Activated CD4-positive, alpha-beta T cell treated with anti-CD3 and anti-CD28 coated beads, Interleukin-2, amount 50 U/mL, for 1 hour (primary cell): ENCODE measurements around the gene PRKCE.
"Not testable (repeated sequence)": the region's sequence is repeated elsewhere in the genome, so short reads cannot be mapped to it uniquely, and the experiment has no call there.

Experiments
- DNase-seq: peaks from one replicate; pipeline ENCODE4 v3.0.0-alpha.2; 2020

Gene PRKCE

DNA sequence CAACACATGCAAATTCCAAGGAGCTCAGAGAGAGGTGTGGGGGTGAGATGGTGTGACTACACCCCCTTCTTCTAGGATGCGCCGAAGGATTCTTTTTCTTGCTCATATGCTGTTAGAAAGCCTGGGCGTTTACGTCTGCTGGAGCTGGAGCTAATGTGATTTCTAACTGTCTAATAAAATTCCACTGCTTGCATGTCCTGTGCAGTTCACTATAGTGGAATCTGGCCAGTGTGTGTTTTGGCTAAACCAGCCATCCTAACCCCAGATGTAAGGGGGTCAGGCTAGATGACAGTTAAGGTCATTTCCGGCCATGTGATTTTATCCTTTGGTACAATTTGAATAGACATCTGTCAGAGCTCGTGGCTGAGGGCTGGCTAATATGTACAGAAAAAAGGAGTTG, 194.1 kb downstream of the PRKCE start:
- no peak for DNase-seq

DNA sequence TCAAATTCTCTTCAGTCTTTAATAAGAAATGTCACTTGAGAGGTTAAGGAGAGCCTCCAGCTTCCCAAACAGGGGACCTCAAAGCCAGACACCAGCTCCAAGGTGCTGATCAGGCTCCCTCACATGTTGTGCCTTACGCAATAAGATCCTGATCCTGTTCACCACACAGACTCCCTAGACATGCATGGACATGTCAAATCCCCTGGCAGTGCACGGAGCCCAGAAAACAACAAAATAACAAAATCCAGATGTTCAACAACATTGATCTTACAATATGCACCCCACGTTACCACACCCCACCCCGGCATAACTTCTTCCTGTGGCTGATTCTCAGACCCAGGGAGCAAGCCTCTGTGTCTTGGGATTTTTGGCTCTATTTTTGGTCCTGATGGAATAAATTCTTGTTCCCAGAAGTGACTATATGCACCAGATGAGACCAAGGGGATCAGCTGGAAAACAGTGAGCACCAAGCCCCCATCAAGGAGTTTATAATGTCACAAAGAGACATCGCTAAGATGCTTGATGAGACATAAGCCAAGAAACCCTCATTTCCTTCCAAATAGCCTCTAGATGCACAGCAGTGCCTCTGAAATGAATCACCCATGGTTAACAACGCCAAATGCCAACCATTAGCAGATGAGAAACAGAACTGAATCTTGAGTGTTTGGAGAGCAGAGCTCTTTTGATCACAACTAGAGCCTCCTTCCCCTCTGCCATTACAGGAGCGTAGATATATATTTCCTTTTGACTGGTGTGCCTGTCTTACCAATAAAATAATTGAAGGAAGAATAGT, 198.2 kb downstream of the PRKCE start:
- no peak for DNase-seq

DNA sequence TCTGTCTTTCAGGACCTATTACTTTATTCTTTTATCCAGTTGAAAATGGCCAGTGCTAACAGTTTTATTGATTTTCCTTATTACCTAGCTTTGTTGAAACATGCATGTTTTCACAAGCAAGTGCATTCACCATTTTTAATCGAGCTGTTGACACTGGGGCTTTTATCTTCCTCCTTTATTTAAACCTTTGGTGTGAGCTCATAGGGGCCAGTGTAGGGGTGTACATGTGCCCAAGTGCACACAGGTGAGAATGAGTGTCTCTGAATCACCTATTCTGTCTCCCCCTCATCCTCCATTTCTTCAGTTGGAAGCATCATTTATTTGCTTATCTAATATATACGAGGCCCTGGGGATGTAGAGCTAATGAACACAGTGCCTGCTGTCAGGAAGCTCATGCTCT, 199.1 kb downstream of the PRKCE start:
- no peak for DNase-seq

DNA sequence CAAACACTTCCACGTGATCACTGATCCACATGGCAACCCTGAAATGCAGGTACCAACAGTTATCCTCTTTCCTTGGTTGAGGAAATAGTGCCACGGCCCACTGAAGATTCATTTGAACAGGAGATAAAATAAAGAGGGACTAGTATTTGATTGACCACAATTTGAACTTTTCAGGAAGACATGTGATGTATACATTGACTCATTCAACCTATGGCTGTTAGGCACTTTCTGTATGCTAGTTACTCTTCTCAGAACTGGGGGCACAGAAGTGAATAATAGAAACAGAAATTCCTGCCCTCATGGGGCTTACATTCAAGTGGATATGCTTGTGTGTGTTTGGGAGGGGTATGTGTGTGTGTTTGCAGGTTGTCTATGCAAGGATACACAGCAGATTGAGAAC, 199.6 kb downstream of the PRKCE start:
- no peak for DNase-seq

DNA sequence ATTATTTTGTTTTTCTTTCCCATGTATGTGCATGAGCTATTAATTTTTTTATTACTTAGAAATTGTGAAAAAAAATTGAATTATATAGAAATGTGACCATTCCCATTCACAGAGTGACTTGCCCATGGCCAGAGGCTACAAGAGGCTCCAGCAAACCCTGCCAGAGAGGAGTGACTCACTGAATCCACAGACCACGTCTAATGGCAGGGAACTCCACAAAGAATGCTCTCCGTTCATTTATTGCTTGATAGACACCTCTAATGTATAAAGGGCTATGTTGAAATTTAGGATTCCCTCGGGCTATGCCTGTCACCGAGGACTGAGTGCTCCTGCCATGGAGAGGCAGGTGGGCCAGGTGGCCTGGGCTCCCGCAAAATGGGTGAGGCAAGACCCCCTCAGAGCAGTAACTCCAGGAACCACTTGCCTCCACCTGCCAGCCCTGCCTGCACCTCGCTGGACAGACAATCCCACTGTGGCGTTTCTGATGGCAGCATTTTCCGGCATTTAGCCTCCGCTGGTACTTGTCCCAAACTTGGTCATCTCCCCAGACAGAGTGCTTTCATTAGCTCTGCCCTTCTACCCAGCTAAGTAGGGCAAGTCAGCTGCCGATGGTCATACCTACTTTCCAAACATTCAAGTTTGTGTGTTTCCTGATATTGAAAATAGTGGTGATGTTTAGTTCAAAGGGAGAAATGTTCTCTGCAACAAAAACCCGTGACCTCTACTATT, 200.3 kb downstream of the PRKCE start:
- DNase-seq, result no peak

DNA sequence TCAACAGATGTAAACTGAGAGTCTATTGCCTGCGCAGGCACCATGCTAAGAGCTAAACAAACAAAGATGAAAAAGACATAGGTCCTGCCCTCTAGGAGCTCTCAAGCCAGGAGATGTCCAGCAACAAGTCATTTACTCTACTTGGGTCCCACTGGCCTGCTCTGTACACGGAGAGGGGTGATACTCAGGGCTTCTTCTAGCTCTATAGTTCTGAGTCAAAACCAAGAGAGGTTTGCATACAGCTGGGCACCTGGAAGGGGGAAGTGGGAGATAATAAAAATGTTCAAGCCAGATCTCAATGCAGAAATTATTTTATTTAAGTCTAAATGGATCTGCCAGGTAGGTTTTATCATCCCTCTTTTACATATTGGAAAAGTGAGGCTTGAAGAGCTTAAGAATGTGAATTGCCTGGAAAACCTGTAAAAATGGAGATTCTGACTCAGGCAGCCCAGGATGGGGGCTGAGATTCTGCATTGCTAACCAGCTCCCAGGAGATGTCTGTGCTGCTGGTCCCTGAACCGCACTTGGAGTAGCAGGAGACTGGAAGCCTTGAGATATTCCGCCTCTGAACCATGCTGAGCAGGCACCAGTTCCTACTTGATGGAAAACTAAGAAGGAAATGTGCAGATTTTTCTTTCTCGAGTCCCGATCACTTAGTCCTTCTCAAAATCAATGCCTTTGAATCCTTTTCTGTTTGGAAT, 201.1 kb downstream of the PRKCE start:
- no peak for DNase-seq

DNA sequence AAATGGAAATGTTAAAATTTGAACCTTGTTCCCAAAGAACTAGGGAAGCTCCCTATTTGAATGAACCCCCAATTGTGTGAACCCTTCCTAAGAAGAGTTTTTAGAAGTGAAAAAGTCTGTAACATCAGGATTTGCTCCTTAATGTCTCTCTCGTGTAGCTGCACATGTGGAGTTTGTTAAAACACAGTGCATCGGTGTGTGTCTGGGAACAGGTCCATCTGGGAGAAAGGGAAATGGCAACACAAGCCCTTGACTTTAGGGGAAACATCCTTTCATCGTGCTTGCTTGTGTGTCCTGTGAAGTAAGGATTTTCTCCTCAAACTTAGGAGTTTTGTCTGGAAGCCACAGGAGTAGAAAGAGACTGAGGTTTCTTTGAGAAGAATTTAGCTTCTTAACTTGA, 203.9 kb downstream of the PRKCE start:
- DNase-seq, result no peak

DNA sequence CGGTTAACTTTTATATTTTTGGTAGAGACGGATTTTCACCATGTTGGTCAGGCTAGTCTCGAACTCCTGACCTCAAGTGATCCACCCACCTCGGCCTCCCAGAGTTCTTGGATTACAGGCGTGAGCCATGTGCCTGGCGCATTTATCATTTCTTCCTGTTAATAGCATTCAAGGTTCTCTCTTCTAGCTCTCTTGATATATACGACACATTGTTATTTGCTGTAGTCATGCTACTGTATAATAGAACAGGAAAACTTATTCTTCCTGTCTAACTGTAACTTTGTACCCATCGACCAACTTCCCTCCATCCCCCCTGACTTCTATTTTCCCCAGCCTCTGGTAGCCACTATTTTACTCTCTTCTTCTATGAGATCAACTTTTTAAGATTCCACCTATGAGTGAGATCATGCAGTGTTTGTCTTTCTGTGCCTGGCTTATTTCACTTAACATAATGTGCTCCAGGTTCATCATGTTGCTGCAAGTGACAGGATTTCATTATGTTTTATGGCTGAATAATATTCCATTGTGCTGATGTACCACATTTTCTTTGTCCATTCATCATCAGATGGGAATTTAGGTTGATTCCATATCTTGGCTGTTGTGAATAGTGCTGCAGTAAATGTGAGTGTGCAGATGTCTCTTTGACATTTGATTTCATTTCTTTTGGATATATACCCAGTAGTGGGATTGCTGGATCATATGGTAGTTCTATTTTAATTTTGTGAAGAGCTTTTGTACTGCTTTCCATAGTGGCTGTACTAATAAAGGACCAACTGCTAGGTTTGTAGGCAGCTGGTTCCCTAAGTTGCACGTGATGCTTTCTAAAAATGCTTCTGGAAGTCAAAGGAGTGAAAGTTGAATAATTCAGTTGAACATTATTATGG, 205.2 kb downstream of the PRKCE start:
- no peak for DNase-seq

DNA sequence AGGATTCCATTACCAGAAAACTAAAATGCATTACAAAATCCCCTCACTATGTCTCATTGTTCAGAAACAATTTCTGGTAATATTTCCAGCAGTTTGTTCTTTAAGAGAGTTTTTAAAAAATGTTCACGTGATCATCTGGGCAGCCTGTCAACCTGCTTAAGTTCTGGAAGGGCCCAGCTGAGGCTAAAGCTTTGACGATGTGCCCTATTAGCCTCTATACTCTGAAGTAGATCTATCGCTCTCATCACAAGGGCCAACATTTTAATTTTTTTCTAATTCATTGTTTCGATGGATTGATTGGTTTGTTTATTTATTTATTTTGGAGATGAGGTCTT, 205.8 kb downstream of the PRKCE start:
- DNase-seq, result no peak

DNA sequence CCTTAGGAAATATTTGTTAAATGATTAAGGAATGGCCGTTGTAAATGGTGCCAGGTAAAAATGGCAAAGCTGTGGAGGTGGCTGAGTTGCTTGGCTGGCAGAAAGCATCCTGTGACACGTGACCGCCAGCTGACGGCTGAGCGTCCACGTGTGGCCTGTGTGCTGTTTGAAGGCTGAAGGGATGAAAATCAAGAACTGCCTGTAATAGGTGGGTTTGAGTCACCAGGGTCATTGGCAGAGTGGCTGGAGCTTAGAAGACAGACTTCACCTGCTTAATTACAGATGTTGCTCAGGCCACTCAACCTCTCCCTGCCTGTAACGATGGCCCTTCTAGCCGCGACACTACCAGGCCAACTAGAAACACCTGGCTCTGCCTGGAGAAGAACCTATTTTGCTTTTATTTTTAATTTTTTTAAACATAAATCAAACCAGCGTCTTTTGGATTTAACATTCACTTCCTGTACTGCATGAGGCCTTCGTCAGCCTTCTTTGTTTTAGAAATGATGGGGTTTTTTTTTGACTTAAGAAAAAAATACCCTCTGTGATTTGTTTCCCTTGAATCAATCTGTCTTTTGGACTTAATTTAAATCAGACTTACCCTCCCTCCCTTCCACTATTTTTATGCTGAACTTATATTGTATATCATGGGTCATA, 206.5 kb downstream of the PRKCE start:
- no peak for DNase-seq

DNA sequence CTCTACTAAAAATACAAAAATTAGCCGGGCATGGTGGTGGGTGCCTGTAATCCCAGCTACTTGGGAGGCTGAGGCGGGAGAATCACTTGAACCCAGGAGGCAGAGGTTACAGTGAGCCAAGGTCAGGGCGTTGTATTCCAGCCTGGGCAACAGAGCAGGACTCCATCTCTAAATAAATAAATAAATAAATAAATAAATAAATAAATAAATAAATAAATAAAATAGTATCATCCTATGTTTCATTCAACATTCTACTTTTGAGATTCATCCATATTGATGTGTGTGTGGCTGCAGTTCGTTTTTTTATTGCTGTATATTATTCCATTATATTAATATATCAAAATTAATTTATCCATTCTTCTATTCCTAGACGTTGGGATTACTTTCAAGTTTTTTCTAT, 207.4 kb downstream of the PRKCE start:
- not testable (repeated sequence) for DNase-seq

DNA sequence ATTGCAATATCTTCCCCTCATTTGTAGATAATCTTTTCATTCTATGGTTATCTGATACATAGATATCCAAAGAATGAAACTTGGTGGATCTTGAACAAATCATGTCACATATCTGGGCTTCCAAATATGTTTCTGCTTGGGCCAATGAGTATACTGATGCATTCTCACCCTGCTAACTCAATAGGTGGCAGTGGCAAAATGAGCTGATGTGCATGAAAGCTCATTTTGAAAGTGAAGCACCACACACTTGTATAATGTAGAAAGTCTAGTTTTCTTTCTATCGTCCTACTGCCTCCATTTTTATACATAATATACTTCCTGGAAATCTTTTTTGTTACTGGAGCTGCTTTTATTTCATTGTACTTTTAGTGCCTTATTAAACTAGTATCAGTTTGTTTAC, 208.2 kb downstream of the PRKCE start:
- no peak for DNase-seq

DNA sequence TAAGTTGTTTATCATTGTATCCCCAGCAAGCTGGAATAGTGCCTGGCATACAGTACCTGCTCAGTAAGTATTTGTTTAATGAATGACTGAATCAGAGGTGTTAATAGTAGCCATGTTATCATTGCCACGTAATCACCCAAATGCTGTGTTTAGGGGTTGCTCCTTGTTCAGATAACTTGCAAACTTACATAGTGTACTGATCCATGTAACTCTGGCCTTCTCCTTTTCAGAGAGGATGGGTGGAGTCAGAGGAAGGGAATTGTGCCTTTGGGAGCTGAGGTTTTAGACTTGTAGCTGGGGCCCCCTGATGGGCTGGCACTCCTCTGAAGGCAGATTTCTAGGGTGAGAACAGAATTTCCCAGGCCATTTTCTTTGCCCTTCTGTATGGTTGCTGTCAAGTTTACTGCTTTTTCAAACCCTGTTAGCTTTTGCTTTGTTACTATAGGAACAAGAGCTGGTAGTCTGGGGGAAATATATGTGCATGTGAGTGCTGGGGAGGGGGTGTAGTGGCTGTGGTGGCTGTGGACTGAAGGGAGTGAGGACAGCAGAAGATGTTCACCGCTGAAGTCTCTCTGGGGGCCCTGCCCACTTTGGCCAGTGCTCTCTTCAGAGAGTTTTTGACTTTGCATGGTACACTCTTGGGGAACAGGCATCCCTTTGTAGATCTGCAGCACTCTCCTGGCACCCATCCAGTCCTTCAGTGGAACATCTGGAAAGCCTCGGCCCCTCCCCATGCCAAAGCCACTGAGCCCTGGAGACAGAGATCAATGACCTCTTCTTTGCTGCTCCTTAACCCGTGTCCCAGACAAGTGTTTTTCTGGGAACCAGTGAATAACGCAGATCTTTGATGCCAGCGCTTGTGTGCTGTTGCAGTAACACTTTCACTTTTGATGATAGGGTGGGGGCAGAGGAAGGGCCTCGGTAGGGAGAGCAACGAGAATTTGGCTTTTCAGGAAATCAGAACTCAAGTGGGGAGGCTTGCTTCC, 209.0 kb downstream of the PRKCE start:
- DNase-seq, result peak; percentile 2

DNA sequence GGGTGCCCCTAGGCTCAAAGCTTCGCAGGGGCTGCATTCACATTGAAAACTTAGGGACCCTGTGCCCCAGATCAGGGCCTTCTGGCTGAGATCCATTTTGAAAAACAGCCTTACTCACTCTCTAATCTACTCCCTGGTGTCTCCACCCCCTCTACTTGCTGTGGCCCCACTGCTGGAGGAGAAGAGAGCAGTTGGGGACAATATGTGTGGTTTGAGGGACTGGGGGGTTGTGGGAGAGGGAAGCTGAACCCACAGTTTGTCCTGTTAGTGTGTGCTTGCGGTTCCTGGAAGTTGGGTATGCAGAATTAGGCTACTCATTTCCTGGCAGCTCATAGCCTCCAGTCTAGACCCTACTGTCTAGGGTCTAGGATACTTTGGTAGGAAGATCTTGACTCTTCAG, 211.4 kb downstream of the PRKCE start:
- DNase-seq, result no peak

DNA sequence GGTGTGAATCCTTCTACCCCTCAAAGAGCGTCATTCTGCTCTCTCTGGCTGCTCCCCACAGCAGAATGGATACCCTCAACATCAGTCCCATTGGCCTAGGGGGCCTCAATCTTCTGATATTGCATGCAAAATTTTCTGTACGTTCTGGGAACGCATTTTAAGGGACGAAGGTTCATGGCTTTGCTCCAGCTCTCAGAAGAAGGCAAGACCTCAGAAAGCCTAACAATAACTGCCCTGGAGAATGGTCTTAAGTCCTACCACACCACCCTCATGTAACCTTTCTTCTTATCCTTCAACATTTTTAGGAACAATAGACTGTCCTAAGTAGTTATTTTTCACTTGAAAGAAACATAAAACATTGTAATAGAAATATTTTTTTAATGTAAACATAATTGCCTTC, 212.6 kb downstream of the PRKCE start:
- no peak for DNase-seq

DNA sequence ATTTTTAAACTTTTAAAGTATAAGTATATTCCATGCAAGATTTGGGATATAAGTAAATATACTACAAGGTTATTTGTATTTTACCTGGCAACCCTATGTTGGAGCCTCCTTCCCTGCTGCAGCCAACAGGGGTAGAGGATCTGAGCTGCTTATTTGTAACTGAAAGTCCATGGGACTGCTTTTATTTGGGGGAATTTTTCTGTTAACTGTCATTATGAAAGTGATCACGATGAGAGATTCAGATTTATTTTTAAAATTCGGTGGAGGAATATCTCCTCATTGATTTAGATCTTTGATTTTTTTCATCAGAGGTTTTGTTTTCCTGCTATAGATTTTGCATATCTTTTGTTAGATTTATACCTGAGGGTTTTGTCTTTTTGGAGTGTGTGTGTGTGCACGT, 215.9 kb downstream of the PRKCE start:
- DNase-seq, result no peak

DNA sequence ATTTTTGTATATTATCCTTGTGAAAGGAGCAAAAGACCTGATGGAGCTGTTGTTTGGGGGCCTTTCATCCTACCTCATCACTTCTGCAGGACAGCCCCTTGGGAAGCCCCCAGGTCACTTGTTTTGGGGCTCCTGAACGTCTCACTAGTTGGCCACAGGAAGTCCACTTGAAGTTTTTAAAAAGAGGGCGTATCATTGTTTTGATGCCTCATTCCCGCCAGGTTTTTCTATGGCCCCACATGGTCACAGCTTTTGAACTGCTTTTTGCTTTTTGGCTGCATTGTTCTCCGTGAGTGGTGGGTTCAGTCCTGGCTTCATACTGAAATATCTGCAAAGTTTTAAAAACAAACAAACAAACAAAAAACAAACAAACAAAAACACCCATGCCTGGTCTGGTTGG, 216.3 kb downstream of the PRKCE start:
- no peak for DNase-seq

DNA sequence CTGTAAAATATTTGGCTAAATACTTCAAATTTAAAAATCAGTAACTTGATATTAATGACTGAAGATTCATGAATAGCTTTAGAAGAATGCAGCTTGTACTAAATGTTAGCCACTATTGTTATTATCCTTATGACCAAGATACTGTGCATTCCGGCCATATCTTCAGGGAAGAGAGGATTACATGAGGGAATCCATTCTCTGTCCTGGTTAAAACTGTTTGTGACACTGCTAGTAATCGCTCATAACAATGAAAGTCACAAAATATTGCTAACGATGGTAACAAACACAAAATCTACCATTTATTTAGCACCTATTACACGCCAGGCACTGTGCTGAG, 217.7 kb downstream of the PRKCE start:
- no peak for DNase-seq

DNA sequence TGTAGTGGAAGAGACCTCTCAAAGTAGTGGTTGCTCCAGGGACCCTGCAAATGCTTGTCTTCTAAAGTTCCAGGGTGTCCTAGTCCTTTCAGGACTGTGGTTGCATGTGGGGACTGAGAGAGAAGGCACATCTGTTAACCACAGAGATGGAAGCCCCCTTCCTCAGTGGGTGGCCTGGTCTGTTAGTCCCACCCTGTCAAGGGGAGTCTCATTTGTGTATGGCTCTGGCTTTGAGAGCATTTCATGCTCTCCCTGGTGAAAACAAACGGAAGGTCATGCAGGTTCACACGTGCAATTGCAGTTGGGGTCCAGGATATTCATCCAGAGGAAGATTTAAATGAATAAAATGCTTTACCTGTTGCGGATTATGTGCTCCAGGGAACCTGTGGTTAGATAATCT, 219.6 kb downstream of the PRKCE start:
- no peak for DNase-seq

DNA sequence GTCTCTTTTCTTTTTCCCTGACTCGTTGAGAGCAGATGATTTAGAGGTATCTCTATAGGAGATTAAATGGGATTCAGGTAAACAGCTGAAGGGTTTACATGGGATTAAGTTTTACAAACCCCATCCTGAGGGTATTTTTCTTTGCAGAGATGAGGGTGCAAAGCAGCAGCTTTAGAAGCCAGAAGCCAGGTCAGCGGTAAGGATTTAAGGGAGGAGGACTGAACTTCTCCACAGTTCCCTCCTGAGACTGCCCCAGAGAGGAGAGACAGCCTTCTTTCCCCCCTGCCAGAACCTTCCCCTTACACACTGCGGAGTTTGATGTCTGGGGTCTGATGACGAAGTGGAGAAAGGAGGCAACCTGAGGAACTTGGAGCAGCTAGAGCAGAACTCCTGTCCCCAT, 220.1 kb downstream of the PRKCE start:
- DNase-seq, result no peak

DNA sequence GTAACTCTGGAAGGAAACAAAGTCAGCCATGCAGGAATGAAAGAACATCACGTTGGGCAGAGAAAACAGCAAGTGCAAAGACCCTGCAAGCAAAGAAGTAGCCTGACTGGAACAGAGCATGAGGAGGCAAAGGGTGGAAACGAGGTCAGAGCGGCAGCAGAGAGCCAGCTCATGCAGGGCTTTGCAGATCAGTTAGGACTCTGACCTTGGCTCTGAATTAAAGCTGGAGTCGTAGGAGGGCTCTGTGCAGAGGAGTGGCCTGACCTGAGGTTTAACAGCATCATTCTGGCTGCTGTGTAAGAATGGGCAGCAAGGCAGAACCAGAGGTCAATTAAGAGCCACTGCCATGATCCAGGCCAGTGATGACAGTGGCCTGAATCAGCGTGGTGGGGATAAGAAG, 220.7 kb downstream of the PRKCE start:
- DNase-seq, result no peak

DNA sequence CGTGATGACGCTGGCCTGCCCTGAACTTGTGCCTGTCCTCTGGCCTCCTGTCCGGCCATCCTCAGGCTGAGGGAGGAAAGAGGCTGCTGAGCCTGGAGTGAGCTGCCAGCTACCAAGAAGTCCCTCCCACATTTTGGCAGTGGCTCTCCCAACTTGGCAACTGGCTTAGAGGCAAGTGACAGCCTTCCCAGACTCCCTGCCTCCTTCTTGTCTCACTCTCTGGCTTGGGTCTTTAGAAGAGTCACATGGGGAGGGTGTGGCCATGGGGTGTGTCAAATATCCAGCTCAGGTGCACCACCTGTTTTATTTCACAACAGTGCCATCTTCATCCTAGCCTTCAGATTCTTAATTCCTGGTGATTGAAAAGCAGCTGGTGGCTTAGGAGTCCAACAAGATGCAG, 222.9 kb downstream of the PRKCE start:
- DNase-seq, result no peak
